ENCODE results near the gene CDX1. TPM values are rescaled to one million over a fixed set of nuclear protein-coding genes. Genes with fewer than 3 reads are reported as not detected.

Gene CDX1
- total RNA-seq, 1 experiment from 2014 or later: 0.22 TPM

DNA sequence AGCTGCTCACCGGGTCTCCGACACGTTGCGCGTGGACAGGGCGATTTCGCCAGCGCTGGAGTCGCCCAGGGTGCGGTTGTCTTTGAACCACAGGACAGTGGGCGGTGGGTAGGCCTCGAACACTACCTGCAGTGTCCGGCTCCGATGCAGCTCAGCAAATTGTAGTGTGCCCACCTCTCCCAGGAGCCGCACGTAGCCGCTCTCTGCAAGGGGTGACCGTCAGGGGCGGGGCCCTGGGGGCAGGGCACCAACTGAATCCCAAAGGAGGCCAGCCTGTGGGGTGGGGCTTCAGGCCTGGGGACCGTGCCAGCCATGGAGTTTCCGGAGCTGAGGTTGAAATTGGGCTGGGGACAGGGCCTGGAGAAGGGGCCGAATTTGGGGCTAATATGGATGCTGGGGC lies 33.8 kb upstream of the CDX1 start:
- no peak overlapping the region for H3K4ac ChIP-seq (ENCODE audit: low read depth, low read length)
- no peaks in the 10 kb centered on the region for H3K23me2 ChIP-seq (ENCODE audit: insufficient read length, low read depth, low read length, poor library complexity, severe bottlenecking)
- H3K56ac ChIP-seq (ENCODE audit: insufficient read length, low read depth, low read length): no peak overlapping the region
- no peaks in the 10 kb centered on the region for H3K9me3 ChIP-seq (ENCODE audit: control insufficient read depth, low read depth, low read length)
- peaks cover 2% of the 10 kb centered on the region for H4K20me1 ChIP-seq (ENCODE audit: control insufficient read depth, insufficient read depth, insufficient read length)
- no peak overlapping the region for H3K27ac ChIP-seq (ENCODE audit: insufficient read length, low read depth, low read length)
- no peak overlapping the region for H3K23ac ChIP-seq (ENCODE audit: insufficient read length, low read depth, low read length)
- no peaks in the 10 kb centered on the region for H3K9me3 Mint-ChIP-seq
- no peak overlapping the region for H2BK120ac ChIP-seq (ENCODE audit: low read depth, low read length, poor library complexity, severe bottlenecking)
- WGBS (ENCODE audit: extremely low coverage, insufficient read length, low lambda C conversion rate): no CpG with 5 or more reads among the region's 22 CpGs
- no peak overlapping the region for H3K4me3 Mint-ChIP-seq
- H3K4me1 Mint-ChIP-seq: peaks cover 36 to 38% of the 10 kb centered on the region in 2 experiments
- no peak overlapping the region for H4K5ac ChIP-seq (ENCODE audit: insufficient read length, low read depth, low read length)
- no peak overlapping the region for H2BK12ac ChIP-seq (ENCODE audit: insufficient read length, low read depth, low read length)
- H3K27me3 ChIP-seq (ENCODE audit: insufficient read depth, low read length): no peaks in the 10 kb centered on the region
- H3K36me3 Mint-ChIP-seq (ENCODE audit: insufficient read depth in 1 of 3, low read depth in 3 of 3): no peaks in the 10 kb centered on the region; a peak in 1 of 7 replicates
- no peak overlapping the region for H3K18ac ChIP-seq (ENCODE audit: insufficient read length, low read depth, low read length)
- H2AK5ac ChIP-seq (ENCODE audit: insufficient read length, low read length): no peak overlapping the region
- no peak overlapping the region for H3K9ac ChIP-seq (ENCODE audit: extremely low read depth, insufficient read length, low read length)
- H2BK15ac ChIP-seq (ENCODE audit: low read depth, low read length): no peak overlapping the region
- H2BK5ac ChIP-seq (ENCODE audit: insufficient read length, low read length): no peak overlapping the region
- H4K91ac ChIP-seq (ENCODE audit: insufficient read length, low read depth, low read length): no peak overlapping the region
- H3K79me2 ChIP-seq (ENCODE audit: insufficient read depth, low read length): no peaks in the 10 kb centered on the region
- DNase-seq: no peak
- H3K79me1 ChIP-seq (ENCODE audit: insufficient read depth, low read depth, low read length, poor library complexity, severe bottlenecking): no peaks in the 10 kb centered on the region
- H3K14ac ChIP-seq (ENCODE audit: insufficient read depth, low read length): no peak overlapping the region
- no peak overlapping the region for H3K27ac Mint-ChIP-seq
- TF ChIP-seq, protein P1, sequence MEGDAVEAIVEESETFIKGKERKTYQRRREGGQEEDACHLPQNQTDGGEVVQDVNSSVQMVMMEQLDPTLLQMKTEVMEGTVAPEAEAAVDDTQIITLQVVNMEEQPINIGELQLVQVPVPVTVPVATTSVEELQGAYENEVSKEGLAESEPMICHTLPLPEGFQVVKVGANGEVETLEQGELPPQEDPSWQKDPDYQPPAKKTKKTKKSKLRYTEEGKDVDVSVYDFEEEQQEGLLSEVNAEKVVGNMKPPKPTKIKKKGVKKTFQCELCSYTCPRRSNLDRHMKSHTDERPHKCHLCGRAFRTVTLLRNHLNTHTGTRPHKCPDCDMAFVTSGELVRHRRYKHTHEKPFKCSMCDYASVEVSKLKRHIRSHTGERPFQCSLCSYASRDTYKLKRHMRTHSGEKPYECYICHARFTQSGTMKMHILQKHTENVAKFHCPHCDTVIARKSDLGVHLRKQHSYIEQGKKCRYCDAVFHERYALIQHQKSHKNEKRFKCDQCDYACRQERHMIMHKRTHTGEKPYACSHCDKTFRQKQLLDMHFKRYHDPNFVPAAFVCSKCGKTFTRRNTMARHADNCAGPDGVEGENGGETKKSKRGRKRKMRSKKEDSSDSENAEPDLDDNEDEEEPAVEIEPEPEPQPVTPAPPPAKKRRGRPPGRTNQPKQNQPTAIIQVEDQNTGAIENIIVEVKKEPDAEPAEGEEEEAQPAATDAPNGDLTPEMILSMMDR (conservative IDR thresholded peaks at IDR 0.05): no peak
- no peak overlapping the region for H4K8ac ChIP-seq (replicated peaks; ENCODE audit: insufficient read length, low read depth, low read length)
- peaks cover 6% of the 10 kb centered on the region; the same call in 1 of the 2 replicates for H3K4me1 ChIP-seq (ENCODE audit: insufficient read depth, low read length)
- H2AFZ ChIP-seq (ENCODE audit: low read length): no peak overlapping the region
- no peak overlapping the region for H2BK20ac ChIP-seq (ENCODE audit: low read depth, low read length, poor library complexity, severe bottlenecking)
- H3T11ph ChIP-seq (ENCODE audit: low read length): no peak overlapping the region
- H3K4me2 ChIP-seq (ENCODE audit: insufficient read depth, insufficient read length, low read length): no peak overlapping the region
- H3K27me3 Mint-ChIP-seq (ENCODE audit: low read depth): peaks cover 86% of the 10 kb centered on the region

Data from H9 (cell line).